ENCODE data around the gene CD96.

The CD96 gene

GRCh38 chr3:111571282-111571681 lies 29.3 kb downstream of the CD96 start:
- TF ChIP-seq CTCF (conservative IDR thresholded peaks at IDR 0.05; ENCODE audit: low read depth) = no peak
- no peak for DNase-seq (ENCODE audit: low spot score)
- CTCF ChIA-PET = no interaction called here
- H3K27ac ChIP-seq = no peak overlapping the region
- POLR2A ChIA-PET (ENCODE audit: low non-redundant PET) = no interaction called here

GRCh38 chr3:111571907-111572460 lies 30.0 kb downstream of the CD96 start:
- ChIA-PET POLR2A (ENCODE audit: low non-redundant PET) (no interaction called here), CTCF (interaction anchor here (0.6 to 0.7 kb wide), 2 partner anchors 23 to 94 kb away, joined by 5 to 6 read pairs; no protein-coding TSS in a partner anchor)
- H3K27ac ChIP-seq = no peak overlapping the region
- no peak for TF ChIP-seq CTCF (conservative IDR thresholded peaks at IDR 0.05; ENCODE audit: low read depth)
- no peak for DNase-seq (ENCODE audit: low spot score)

GRCh38 chr3:111577113-111577512 lies 35.1 kb downstream of the CD96 start:
- CTCF ChIA-PET = interaction anchor here (0.6 to 1.9 kb wide), 5 partner anchors 90 to 1110 kb away, joined by 3 to 17 read pairs (median 6); no protein-coding TSS in a partner anchor

GRCh38 chr3:111577798-111578685 lies 36.0 kb downstream of the CD96 start:
- DNase-seq (ENCODE audit: low spot score) = peak; percentile 78
- ChIA-PET POLR2A (ENCODE audit: low non-redundant PET) (no interaction called here), CTCF (interaction anchor here (0.6 to 1.9 kb wide), 9 partner anchors 12 to 1111 kb away, joined by 3 to 17 read pairs (median 4); no protein-coding TSS in a partner anchor)
- H3K27ac ChIP-seq = no peak overlapping the region
- TF ChIP-seq CTCF (conservative IDR thresholded peaks at IDR 0.05; ENCODE audit: low read depth) = peak; percentile 61

More at GRCh38 chr3:111577113-111577512, 35.1 kb downstream of the CD96 start:
- DNase-seq (ENCODE audit: low spot score) = no peak
- POLR2A ChIA-PET (ENCODE audit: low non-redundant PET) = no interaction called here
- H3K27ac ChIP-seq = no peak overlapping the region
- TF ChIP-seq CTCF (conservative IDR thresholded peaks at IDR 0.05; ENCODE audit: low read depth) = no peak

GRCh38 chr3:111578867-111579266 lies 36.9 kb downstream of the CD96 start:
- POLR2A ChIA-PET (ENCODE audit: low non-redundant PET) = no interaction called here
- no peak overlapping the region for H3K27ac ChIP-seq
- TF ChIP-seq CTCF (conservative IDR thresholded peaks at IDR 0.05; ENCODE audit: low read depth) = no peak
- CTCF ChIA-PET = interaction anchor here (0.9 to 1.9 kb wide), 5 partner anchors 11 to 138 kb away, joined by 4 to 17 read pairs (median 6); no protein-coding TSS in a partner anchor
- DNase-seq (ENCODE audit: low spot score) = no peak

GRCh38 chr3:111579495-111579894 lies 37.5 kb downstream of the CD96 start:
- no peak overlapping the region for H3K27ac ChIP-seq
- POLR2A ChIA-PET (ENCODE audit: low non-redundant PET) = no interaction called here
- no peak for TF ChIP-seq CTCF (conservative IDR thresholded peaks at IDR 0.05; ENCODE audit: low read depth)
- no peak for DNase-seq (ENCODE audit: low spot score)
- CTCF ChIA-PET = no interaction called here
